HG03097 (cell line): Measurements from ENCODE around the gene OR8B8.
A peak's percentile ranks its signal among the peaks of the same experiment; 100 is the strongest.
"Not testable (repeated sequence)": the region's sequence is repeated elsewhere in the genome, so short reads cannot be mapped to it uniquely, and the experiment has no call there.

Experiments
- ATAC-seq: cut with Tn5 transposase; IDR thresholded peaks from one replicate; pipeline ENCODE4 v1.9.1; 2021; ENCODE audit not compliant: unreplicated experiment, low FRiP score

The OR8B8 gene

GRCh38 chr11:124445646-124446150 lies at the start of gene OR8B8:
Gene OR8B8 (minus strand): TSS chr11:124445696. CDS start chr11:124441085, 4,611 bp downstream.
- ATAC-seq: no peak

- no peak for ATAC-seq
These were observed 47.6 kb upstream of the OR8B8 start for GRCh38 chr11:124493016-124493655.

GRCh38 chr11:124483422-124483821 lies 37.9 kb upstream of the OR8B8 start:
- ATAC-seq: no peak

- ATAC-seq: no peak
These were observed 37.1 kb upstream of the OR8B8 start for GRCh38 chr11:124482362-124483147.

GRCh38 chr11:124481365-124482323 lies 36.1 kb upstream of the OR8B8 start:
- peak; percentile 89 for ATAC-seq

GRCh38 chr11:124479561-124479960 lies 34.1 kb upstream of the OR8B8 start:
- ATAC-seq: no peak

GRCh38 chr11:124475265-124475664 lies 29.8 kb upstream of the OR8B8 start:
- ATAC-seq: no peak

- ATAC-seq: no peak
These were observed 29.3 kb upstream of the OR8B8 start for GRCh38 chr11:124474779-124475178.

- ATAC-seq: no peak
These were observed 28.6 kb upstream of the OR8B8 start for GRCh38 chr11:124474079-124474478.

GRCh38 chr11:124473476-124473875 lies 28.0 kb upstream of the OR8B8 start:
- ATAC-seq: no peak

GRCh38 chr11:124470561-124471227 lies 25.2 kb upstream of the OR8B8 start:
- no peak for ATAC-seq

GRCh38 chr11:124467381-124467927 lies 22.0 kb upstream of the OR8B8 start:
- no peak for ATAC-seq

GRCh38 chr11:124465368-124465767 lies 19.9 kb upstream of the OR8B8 start:
- ATAC-seq: no peak

- ATAC-seq: no peak
These were observed 18.5 kb upstream of the OR8B8 start for GRCh38 chr11:124463990-124464389.

GRCh38 chr11:124463324-124463723 lies 17.8 kb upstream of the OR8B8 start:
- ATAC-seq: no peak

GRCh38 chr11:124460459-124460858 lies 15.0 kb upstream of the OR8B8 start:
- ATAC-seq: no peak

- not testable (repeated sequence) for ATAC-seq
These were observed 13.9 kb upstream of the OR8B8 start for GRCh38 chr11:124459379-124459778.

- no peak for ATAC-seq
These were observed 9.1 kb upstream of the OR8B8 start for GRCh38 chr11:124454552-124454951.

GRCh38 chr11:124446916-124447315 lies 1.4 kb upstream of the OR8B8 start:
- ATAC-seq: no peak

- ATAC-seq: no peak
These were observed 2.6 kb downstream of the OR8B8 start for GRCh38 chr11:124442847-124443246.
